Activated T-cell treated with anti-CD3 and anti-CD28 coated beads for 1 hour (primary cell): ENCODE data around the gene PTPRK.
"Not testable (repeated sequence)": the region's sequence is repeated elsewhere in the genome, so short reads cannot be mapped to it uniquely, and the experiment has no call there.

Source experiments
- DNase-seq: peaks from one replicate; pipeline ENCODE4 v3.0.0-alpha.2; 2020; ENCODE audit warnings: low read depth

Gene PTPRK

GRCh38 chr6:128491100-128491581 lies 29.3 kb downstream of the PTPRK start:
- no peak for DNase-seq

- no peak for DNase-seq
Observed at GRCh38 chr6:128487746-128488145, 32.7 kb downstream of the PTPRK start.

- no peak for DNase-seq
Observed at GRCh38 chr6:128487055-128487454, 33.3 kb downstream of the PTPRK start.

GRCh38 chr6:128486580-128486979 lies 33.8 kb downstream of the PTPRK start:
- not testable (repeated sequence) for DNase-seq

- no peak for DNase-seq
Observed at GRCh38 chr6:128483472-128484135, 36.8 kb downstream of the PTPRK start.

GRCh38 chr6:128482642-128483041 lies 37.8 kb downstream of the PTPRK start:
- DNase-seq: no peak

GRCh38 chr6:128479991-128480390 lies 40.4 kb downstream of the PTPRK start:
- no peak for DNase-seq

GRCh38 chr6:128479048-128479666 lies 41.2 kb downstream of the PTPRK start:
- DNase-seq: no peak

- DNase-seq: no peak
Observed at GRCh38 chr6:128478230-128479047, 42.0 kb downstream of the PTPRK start.

GRCh38 chr6:128474933-128475332 lies 45.5 kb downstream of the PTPRK start:
- DNase-seq: no peak

GRCh38 chr6:128474481-128474880 lies 45.9 kb downstream of the PTPRK start:
- no peak for DNase-seq

- no peak for DNase-seq
Observed at GRCh38 chr6:128471907-128472306, 48.5 kb downstream of the PTPRK start.

GRCh38 chr6:128465368-128466343 lies 54.7 kb downstream of the PTPRK start:
- no peak for DNase-seq

GRCh38 chr6:128464790-128465189 lies 55.6 kb downstream of the PTPRK start:
- DNase-seq: no peak

GRCh38 chr6:128463942-128464341 lies 56.5 kb downstream of the PTPRK start:
- DNase-seq: no peak

- no peak for DNase-seq
Observed at GRCh38 chr6:128461501-128461900, 58.9 kb downstream of the PTPRK start.

GRCh38 chr6:128456510-128457230 lies 63.7 kb downstream of the PTPRK start:
- no peak for DNase-seq

- no peak for DNase-seq
Observed at GRCh38 chr6:128455959-128456358, 64.4 kb downstream of the PTPRK start.

- no peak for DNase-seq
Observed at GRCh38 chr6:128452713-128453112, 67.7 kb downstream of the PTPRK start.

- no peak for DNase-seq
Observed at GRCh38 chr6:128446497-128446896, 73.9 kb downstream of the PTPRK start.

GRCh38 chr6:128443553-128443952 lies 76.8 kb downstream of the PTPRK start:
- no peak for DNase-seq
